RPMI8226 (cell line): Measurements from ENCODE around the gene COL2A1.

ENCODE experiments used
- DNase-seq: peaks from one replicate; pipeline ENCODE4 v3.0.0-alpha.2; 2015

The COL2A1 gene

GRCh38 chr12:47942614-47943225 is 61.6 kb downstream of the COL2A1 start:
- no peak for DNase-seq

- DNase-seq = no peak
Observed at GRCh38 chr12:47941871-47942613, 62.2 kb downstream of the COL2A1 start.

GRCh38 chr12:47941475-47941780 is 62.8 kb downstream of the COL2A1 start:
- DNase-seq = no peak

GRCh38 chr12:47940773-47941474 is 63.4 kb downstream of the COL2A1 start:
- DNase-seq = no peak

- peak; percentile 56 for DNase-seq
Observed at GRCh38 chr12:47939009-47939601, 65.2 kb downstream of the COL2A1 start.

- DNase-seq = no peak
Observed at GRCh38 chr12:47938594-47938993, 65.7 kb downstream of the COL2A1 start.

GRCh38 chr12:47938093-47938492 is 66.2 kb downstream of the COL2A1 start:
- no peak for DNase-seq

GRCh38 chr12:47935184-47935583 is 69.1 kb downstream of the COL2A1 start:
- DNase-seq = no peak

- no peak for DNase-seq
Observed at GRCh38 chr12:47931187-47931586, 73.1 kb downstream of the COL2A1 start.

GRCh38 chr12:47930634-47931033 is 73.6 kb downstream of the COL2A1 start:
- DNase-seq = no peak

GRCh38 chr12:47927346-47927745 is 76.9 kb downstream of the COL2A1 start:
- no peak for DNase-seq
